H1 (cell line): ENCODE data around the gene SPAG16. TPM values are rescaled to one million over a fixed set of nuclear protein-coding genes. Genes with fewer than 3 reads are reported as not detected.

ENCODE experiments used
- CTCF ChIA-PET: fragments of 300-600 bp; sonication (Branson Sonifier 250); formaldehyde crosslinking; loops from one replicate; lab custom pipeline; 2021; ENCODE audit not compliant: partially characterized antibody; lab: Charles Lee
- POLR2A ChIA-PET: fragments of 300-600 bp; sonication (Branson Sonifier 250); formaldehyde crosslinking; loops from one replicate; lab custom pipeline; 2021; ENCODE audit warnings: inconsistent platforms; ENCODE audit not compliant: partially characterized antibody; lab: Charles Lee
- DNase-seq, 2 experiments: peaks; one replicate each; pipeline versions ENCODE4 v3.0.0 to v3.0.0-alpha.2; 2010 to 2022; ENCODE audit warnings: low spot score in 2 of 2, low read depth in 1 of 2, mixed read lengths in 1 of 2
- FAIRE-seq: peaks from 2 replicates; lab custom pipeline; 2011; peaks lifted over from hg19 to GRCh38; lab: Jason Lieb, UNC
- H2AFZ ChIP-seq: 2 replicates; pipeline ENCODE4 v1.8.1; 2012; ENCODE audit warnings: low read length, inconsistent platforms
- H2AK5ac ChIP-seq: 2 replicates; pipeline ENCODE4 v1.6.1; 2013; ENCODE audit warnings: low read depth, low read length
- H2BK120ac ChIP-seq: replicated peaks from 2 replicates; pipeline ENCODE3; 2013; ENCODE audit warnings: low read depth, low read length, inconsistent platforms
- H2BK12ac ChIP-seq: 2 replicates; pipeline ENCODE4 v1.6.1; 2013; ENCODE audit warnings: low read depth, low read length
- H2BK15ac ChIP-seq: 2 replicates; pipeline ENCODE4 v1.6.1; 2013; ENCODE audit warnings: low read length
- H2BK20ac ChIP-seq: 2 replicates; pipeline ENCODE4 v1.6.1; 2013; ENCODE audit warnings: low read length
- H2BK5ac ChIP-seq: 2 replicates; pipeline ENCODE4 v1.6.1; 2013; ENCODE audit warnings: low read depth, low read length
- H3K14ac ChIP-seq: 2 replicates; pipeline ENCODE4 v1.6.1; 2013; ENCODE audit warnings: inconsistent platforms; ENCODE audit not compliant: insufficient read length
- H3K18ac ChIP-seq: 2 replicates; pipeline ENCODE4 v1.6.1; 2013; ENCODE audit warnings: low read length; ENCODE audit errors: extremely low read depth
- H3K23ac ChIP-seq: 2 replicates; pipeline ENCODE4 v1.6.1; 2013; ENCODE audit warnings: inconsistent platforms; ENCODE audit not compliant: insufficient read length
- H3K23me2 ChIP-seq: 2 replicates; pipeline ENCODE4 v1.6.1; 2013; ENCODE audit warnings: low read depth, low read length
- H3K27ac ChIP-seq: 2 replicates; pipeline ENCODE4 v1.6.1; 2011; ENCODE audit warnings: low read depth, low read length, inconsistent platforms
- H3K27me3 ChIP-seq, 4 experiments: replicated peaks in 1 of 4; 1 replicate in 1 of 4; 2 replicates in 3 of 4; pipeline versions ENCODE4 v1.6.1 to v1.8.1; 2011 to 2013; ENCODE audit warnings: low read length in 3 of 4, mild to moderate bottlenecking in 3 of 4, inconsistent platforms in 2 of 4, mixed read lengths in 2 of 4, moderate library complexity in 1 of 4; ENCODE audit not compliant: control insufficient read depth in 3 of 4, insufficient read depth in 3 of 4; ENCODE audit errors: extremely low read depth in 1 of 4
- H3K36me3 ChIP-seq, 4 experiments: 2 replicates each; pipeline versions ENCODE4 v1.6.1 to v1.8.1; 2011 to 2013; ENCODE audit warnings: mild to moderate bottlenecking in 4 of 4, low read length in 3 of 4, moderate library complexity in 2 of 4, control low read depth in 1 of 4, inconsistent platforms in 1 of 4; ENCODE audit not compliant: insufficient read depth in 4 of 4, control insufficient read depth in 2 of 4
- H3K4ac ChIP-seq: replicated peaks from 2 replicates; pipeline ENCODE3; 2013; ENCODE audit warnings: low read length, low read depth, mixed read lengths, inconsistent platforms; ENCODE audit not compliant: insufficient read length
- H3K4me1 ChIP-seq, 4 experiments: replicated peaks in 1 of 4; 1 replicate in 1 of 4; 2 replicates in 3 of 4; pipeline versions ENCODE4 v1.6.1 to v1.8.1; 2011 to 2013; ENCODE audit warnings: low read length in 3 of 4, inconsistent platforms in 2 of 4, mixed read lengths in 1 of 4; ENCODE audit not compliant: insufficient read depth in 4 of 4, control insufficient read depth in 3 of 4
- H3K4me2 ChIP-seq, 2 experiments: 2 replicates each; pipeline versions ENCODE4 v1.6.1 to v1.8.1; 2011 to 2013; ENCODE audit warnings: low read depth in 2 of 2, low read length in 2 of 2, control low read depth in 1 of 2, inconsistent platforms in 1 of 2, mild to moderate bottlenecking in 1 of 2; ENCODE audit not compliant: insufficient read depth in 1 of 2
- H3K4me3 ChIP-seq, 4 experiments: fragments of 200-600, 300-600 bp in 1 of 4; sonication (generic), shearing (Covaris generic), sonication (Bioruptor Twin) in 1 of 4; 2 replicates each; pipeline versions ENCODE4 v1.5.1 to v1.8.1; 2011 to 2016; ENCODE audit warnings: low read length in 4 of 4, low read depth in 3 of 4, control low read depth in 2 of 4, inconsistent platforms in 2 of 4, mild to moderate bottlenecking in 2 of 4, mixed read lengths in 1 of 4, moderate library complexity in 1 of 4; ENCODE audit not compliant: insufficient read depth in 2 of 4; ENCODE audit errors: extremely low read depth in 1 of 4
- H3K56ac ChIP-seq: replicated peaks from 2 replicates; pipeline ENCODE3; 2013; ENCODE audit warnings: low read depth, mild to moderate bottlenecking, mixed read lengths, low read length, inconsistent platforms; ENCODE audit not compliant: insufficient read length
- H3K79me1 ChIP-seq: 2 replicates; pipeline ENCODE4 v1.6.1; 2013; ENCODE audit warnings: low read depth, low read length, control low read depth
- H3K79me2 ChIP-seq, 2 experiments: 2 replicates each; pipeline versions ENCODE4 v1.6.1 to v1.8.1; 2012 to 2013; ENCODE audit warnings: low read length in 2 of 2, mild to moderate bottlenecking in 2 of 2, inconsistent platforms in 1 of 2; ENCODE audit not compliant: insufficient read depth in 2 of 2, control insufficient read depth in 1 of 2
- H3K9ac ChIP-seq, 4 experiments: replicated peaks in 1 of 4; 1 replicate in 1 of 4; 2 replicates in 3 of 4; pipeline versions ENCODE4 v1.6.1 to v1.8.1; 2011 to 2013; ENCODE audit warnings: low read depth in 3 of 4, low read length in 3 of 4, control low read depth in 2 of 4, mild to moderate bottlenecking in 2 of 4, moderate library complexity in 2 of 4, inconsistent platforms in 1 of 4; ENCODE audit errors: extremely low read depth in 1 of 4
- H3K9me3 ChIP-seq, 2 experiments: 2 replicates each; pipeline versions ENCODE4 v1.6.1 to v1.8.1; 2012 to 2013; ENCODE audit warnings: mild to moderate bottlenecking in 2 of 2, moderate library complexity in 2 of 2, control low read depth in 1 of 2, inconsistent platforms in 1 of 2, low read depth in 1 of 2, low read length in 1 of 2, mixed read lengths in 1 of 2; ENCODE audit not compliant: insufficient read depth in 2 of 2
- H4K20me1 ChIP-seq, 2 experiments: replicated peaks in 1 of 2; 2 replicates each; pipeline versions ENCODE3 to v1.8.1; 2011 to 2013; ENCODE audit warnings: inconsistent platforms in 2 of 2, low read length in 2 of 2, mild to moderate bottlenecking in 1 of 2; ENCODE audit not compliant: insufficient read depth in 2 of 2, control insufficient read depth in 1 of 2
- H4K5ac ChIP-seq: 2 replicates; pipeline ENCODE4 v1.6.1; 2013; ENCODE audit warnings: low read length, low read depth, mixed read lengths, inconsistent platforms; ENCODE audit not compliant: insufficient read length
- H4K8ac ChIP-seq: 2 replicates; pipeline ENCODE4 v1.8.0; 2013; ENCODE audit warnings: mild to moderate bottlenecking, moderate library complexity, low read length, inconsistent platforms; ENCODE audit not compliant: insufficient read depth; ENCODE audit errors: extremely low read depth
- H4K91ac ChIP-seq: replicated peaks from 2 replicates; pipeline ENCODE3; 2013; ENCODE audit warnings: low read length, mixed read lengths, inconsistent platforms; ENCODE audit not compliant: insufficient read length
- EGR1 ChIP-seq: IDR thresholded peaks from 2 replicates; pipeline ENCODE4 v1.6.1; 2011; ENCODE audit warnings: low read depth, low read length, borderline replicate concordance
- NANOG ChIP-seq: IDR thresholded peaks from 2 replicates; pipeline ENCODE4 v1.6.1; 2011; ENCODE audit warnings: low read length, low read depth, mild to moderate bottlenecking, inconsistent platforms; ENCODE audit not compliant: insufficient read depth, poor library complexity, severe bottlenecking
- RFX5 ChIP-seq: IDR thresholded peaks from 2 replicates; pipeline ENCODE4 v1.6.1; 2011; ENCODE audit warnings: low read depth, low read length, improper control_type of control experiment, borderline replicate concordance
- WGBS, 2 experiments: shearing (Covaris generic) in 1 of 2; methylation state at CpG; one replicate each; pipeline versions ENCODE4 v1.1.6 to v1.1.7; 2013 to 2015; ENCODE audit warnings: low lambda C conversion rate in 2 of 2, mixed read lengths in 2 of 2, inconsistent platforms in 1 of 2, low coverage in 1 of 2, missing lambda C conversion rate in 1 of 2; ENCODE audit not compliant: insufficient replicate concordance in 2 of 2, insufficient coverage in 1 of 2, insufficient read length in 1 of 2; ENCODE audit errors: extremely low coverage in 1 of 2, missing lambda C conversion rate in 1 of 2; 5-methylcytosine and 5-hydroxymethylcytosine counted together
- polyA plus RNA-seq, 7 experiments: library from polyadenylated mRNA; depleted of rRNA in 3 of 7; stranded (reverse) in 5 of 7; unstranded in 2 of 7; fragments of >200 nt in 5 of 7; fragments of 200-250 nt in 2 of 7; gene quantifications; 1 replicate in 5 of 7; 2 replicates in 1 of 7; 4 replicates in 1 of 7; pipeline versions ENCODE4 v1.2.1 to v1.2.3, GENCODE V29; 2011 to 2013; ENCODE audit warnings: missing spikeins in 2 of 7, mixed read lengths in 2 of 7
- total RNA-seq: library from RNA; stranded (reverse); fragmentation: NEBNext Ultra II Directional; extraction: Animal tissue kit (Norgen Biotek cat#: 25700); gene quantifications from 2 replicates; pipeline ENCODE4 v1.2.1, GENCODE V29; 2021

The SPAG16 gene
- total and polyA plus RNA-seq, 2 of the 8 experiments (the other 6 are each of a cell fraction or from before 2014, with no cell fraction given), result 6.0 to 14.9 TPM

DNA sequence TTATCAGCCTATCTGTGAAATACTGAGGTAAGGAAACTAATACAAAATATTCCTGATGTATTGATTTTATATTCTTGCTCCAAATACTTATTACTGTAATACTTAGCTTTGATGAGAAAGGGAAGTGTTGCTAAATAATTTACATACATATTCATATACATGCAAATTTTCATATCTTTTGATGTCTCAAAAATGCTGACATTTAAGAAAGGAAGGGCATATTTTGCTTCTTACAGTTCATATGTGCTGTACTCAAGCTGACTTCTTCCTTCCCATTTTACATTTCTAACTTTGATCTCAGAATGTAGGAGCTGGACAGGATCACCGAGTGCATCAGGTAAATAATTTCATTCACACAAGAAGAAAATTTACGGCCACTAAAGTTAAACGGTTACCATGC lies 727.4 kb downstream of the SPAG16 start:
- Histone ChIP-seq H3K79me2 (no peaks in the 10 kb centered on the region), H3K18ac (no peak overlapping the region), H2AFZ (no peak overlapping the region), H2BK15ac (no peak overlapping the region), H3K4me2 (no peak overlapping the region), H2BK5ac (no peak overlapping the region), H3K23ac (no peak overlapping the region), H2BK12ac (no peak overlapping the region), H2AK5ac (no peak overlapping the region), H3K9ac (no peak overlapping the region), H3K4me3 (no peak overlapping the region), H3K79me1 (no peaks in the 10 kb centered on the region), H3K27ac (no peak overlapping the region), H3K4ac (no peak overlapping the region), H4K91ac (no peak overlapping the region), H4K20me1 (no peaks in the 10 kb centered on the region), H3K14ac (no peak overlapping the region), H3K9me3 (no peaks in the 10 kb centered on the region), H3K4me1 (no peaks in the 10 kb centered on the region), H3K56ac (no peak overlapping the region), H3K23me2 (no peaks in the 10 kb centered on the region), H4K8ac (no peak overlapping the region), H2BK20ac (no peak overlapping the region), H3K27me3 (no peaks in the 10 kb centered on the region), H2BK120ac (no peak overlapping the region), H4K5ac (no peak overlapping the region), H3K36me3 (no peaks in the 10 kb centered on the region)
- no peak for FAIRE-seq
- no peak for TF ChIP-seq EGR1
- no peak for TF ChIP-seq RFX5
- TF ChIP-seq NANOG, result no peak
- ChIA-PET CTCF (no interaction called here), POLR2A (no interaction called here)
- no peak for DNase-seq
- WGBS, 2 experiments, result 91% methylated on average over 3 of the region's 3 CpGs; no CpG with 5 or more reads in 1 of the 2 experiments
